Kidney (tissue), 14 donors: ENCODE data around the gene ZNF554. TPM values are rescaled to one million over a fixed set of nuclear protein-coding genes. Genes with fewer than 3 reads are reported as not detected.

Experiments
- DNase-seq, 5 donors: peaks; one replicate each; pipeline ENCODE4 v3.0.0-alpha.2; 2013 to 2020
- FAIRE-seq: peaks from 2 replicates; lab custom pipeline; 2012; peaks lifted over from hg19 to GRCh38; lab: Jason Lieb, UNC
- H3K27ac ChIP-seq, 2 donors: one replicate each; pipeline ENCODE4 v1.7.0; 2013; ENCODE audit warnings: low read depth in 2 of 2, low read length in 2 of 2, inconsistent platforms in 1 of 2
- H3K27me3 ChIP-seq: one replicate; pipeline ENCODE4 v1.7.1; 2013; ENCODE audit warnings: low read length, inconsistent platforms; ENCODE audit not compliant: control insufficient read depth, insufficient read depth
- H3K36me3 ChIP-seq, 3 donors: one replicate each; pipeline versions ENCODE4 v1.7.0 to v1.7.1; 2013; ENCODE audit warnings: low read length in 3 of 3, control low read depth in 1 of 3, inconsistent platforms in 1 of 3; ENCODE audit not compliant: insufficient read depth in 3 of 3, control insufficient read depth in 2 of 3
- H3K4me1 ChIP-seq, 3 donors: one replicate each; pipeline versions ENCODE4 v1.7.0 to v1.7.1; 2013; ENCODE audit warnings: low read length in 3 of 3, inconsistent platforms in 1 of 3, low read depth in 1 of 3; ENCODE audit not compliant: control insufficient read depth in 2 of 3, insufficient read depth in 2 of 3
- H3K4me3 ChIP-seq, 3 donors: one replicate each; pipeline versions ENCODE4 v1.7.0 to v1.8.1; 2013; ENCODE audit warnings: low read length in 3 of 3, control low read depth in 1 of 3, inconsistent platforms in 1 of 3
- H3K9ac ChIP-seq, 3 donors: one replicate each; pipeline versions ENCODE4 v1.7.0 to v1.7.1; 2013; ENCODE audit warnings: low read length in 3 of 3, control low read depth in 1 of 3, inconsistent platforms in 1 of 3
- H3K9me3 ChIP-seq, 3 donors: one replicate each; pipeline versions ENCODE4 v1.7.0 to v1.7.1; 2013; ENCODE audit warnings: low read length in 3 of 3, control low read depth in 1 of 3, inconsistent platforms in 1 of 3; ENCODE audit not compliant: control insufficient read depth in 2 of 3, insufficient read depth in 1 of 3
- intact Hi-C: fragments of 100-400 bp; cut with DNase I; formaldehyde crosslinking; loops from one replicate; pipeline ENCODE4 v1.11.1; 2022
- polyA plus RNA-seq: library from polyadenylated mRNA; stranded (reverse); fragments of 350-450 nt; fragmentation: Illumina TruSeq; extraction: RNeasy Lipid Tissue Mini Kit (QIAGEN cat#74804); gene quantifications from one replicate; pipeline ENCODE4 v1.2.3, GENCODE V29; 2014; ENCODE audit warnings: low read depth, low replicate concordance; ENCODE audit not compliant: insufficient read depth
- total RNA-seq: library from RNA; stranded (reverse); fragmentation: NEBNext Ultra II Directional; extraction: Animal tissue kit (Norgen Biotek cat#: 25700); gene quantifications from one replicate; pipeline ENCODE4 v1.2.1, GENCODE V29; 2021
- TF ChIP-seq, protein P1 (sequence below): IDR thresholded peaks from 3 replicates; pipeline ENCODE4 v1.5.1; 2012; ENCODE audit warnings: mild to moderate bottlenecking, moderate library complexity, borderline replicate concordance; ENCODE audit not compliant: insufficient read depth; ENCODE audit errors: extremely low read depth
- donor health status: control.
- donor health status: control.
- donor health status: control.
- donor health status: control.
- donor health status: control.
- donor health status: DM: yes; HTN: yes; CAD: no.
- donor health status: Normal renal cell carcinoma (clear cell type).

Gene ZNF554
- total and polyA plus RNA-seq, 2 donors from 2014 or later = 3.6 to 6.9 TPM

DNA sequence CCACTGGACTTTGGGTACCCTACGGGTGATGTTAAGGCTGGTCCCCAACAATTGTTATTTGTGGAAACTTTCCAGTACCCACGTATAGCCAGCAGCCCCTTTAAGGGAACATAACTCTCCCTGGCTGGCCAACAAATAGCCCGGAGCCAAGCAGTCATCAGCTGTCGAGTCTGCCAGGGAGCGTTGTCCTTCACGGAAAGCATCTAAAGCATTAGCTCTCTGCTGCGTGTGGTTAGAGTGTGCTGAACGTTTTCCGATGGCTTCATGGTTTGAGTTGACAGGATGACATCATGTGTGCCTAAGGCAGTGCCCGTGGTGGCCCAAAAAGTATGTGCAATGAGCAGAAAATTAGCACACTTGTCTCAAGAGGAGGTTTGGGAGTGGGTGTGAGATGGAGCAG lies 44.1 kb downstream of the ZNF554 start:
- Histone ChIP-seq H3K27me3 (no peaks in the 10 kb centered on the region), H3K9me3 (peaks cover 0 to 9% (median 0%) of the 10 kb centered on the region in 3 donors), H3K9ac (no peak overlapping the region), H3K27ac (no peak overlapping the region), H3K4me3 (no peak overlapping the region), H3K36me3 (no peaks in the 10 kb centered on the region), H3K4me1 (peaks cover 0 to 2% (median 0%) of the 10 kb centered on the region in 3 donors)
- no peak for FAIRE-seq
- intact Hi-C loops = no loop called here
- no peak for DNase-seq
- TF ChIP-seq, protein P1, sequence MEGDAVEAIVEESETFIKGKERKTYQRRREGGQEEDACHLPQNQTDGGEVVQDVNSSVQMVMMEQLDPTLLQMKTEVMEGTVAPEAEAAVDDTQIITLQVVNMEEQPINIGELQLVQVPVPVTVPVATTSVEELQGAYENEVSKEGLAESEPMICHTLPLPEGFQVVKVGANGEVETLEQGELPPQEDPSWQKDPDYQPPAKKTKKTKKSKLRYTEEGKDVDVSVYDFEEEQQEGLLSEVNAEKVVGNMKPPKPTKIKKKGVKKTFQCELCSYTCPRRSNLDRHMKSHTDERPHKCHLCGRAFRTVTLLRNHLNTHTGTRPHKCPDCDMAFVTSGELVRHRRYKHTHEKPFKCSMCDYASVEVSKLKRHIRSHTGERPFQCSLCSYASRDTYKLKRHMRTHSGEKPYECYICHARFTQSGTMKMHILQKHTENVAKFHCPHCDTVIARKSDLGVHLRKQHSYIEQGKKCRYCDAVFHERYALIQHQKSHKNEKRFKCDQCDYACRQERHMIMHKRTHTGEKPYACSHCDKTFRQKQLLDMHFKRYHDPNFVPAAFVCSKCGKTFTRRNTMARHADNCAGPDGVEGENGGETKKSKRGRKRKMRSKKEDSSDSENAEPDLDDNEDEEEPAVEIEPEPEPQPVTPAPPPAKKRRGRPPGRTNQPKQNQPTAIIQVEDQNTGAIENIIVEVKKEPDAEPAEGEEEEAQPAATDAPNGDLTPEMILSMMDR = no peak

DNA sequence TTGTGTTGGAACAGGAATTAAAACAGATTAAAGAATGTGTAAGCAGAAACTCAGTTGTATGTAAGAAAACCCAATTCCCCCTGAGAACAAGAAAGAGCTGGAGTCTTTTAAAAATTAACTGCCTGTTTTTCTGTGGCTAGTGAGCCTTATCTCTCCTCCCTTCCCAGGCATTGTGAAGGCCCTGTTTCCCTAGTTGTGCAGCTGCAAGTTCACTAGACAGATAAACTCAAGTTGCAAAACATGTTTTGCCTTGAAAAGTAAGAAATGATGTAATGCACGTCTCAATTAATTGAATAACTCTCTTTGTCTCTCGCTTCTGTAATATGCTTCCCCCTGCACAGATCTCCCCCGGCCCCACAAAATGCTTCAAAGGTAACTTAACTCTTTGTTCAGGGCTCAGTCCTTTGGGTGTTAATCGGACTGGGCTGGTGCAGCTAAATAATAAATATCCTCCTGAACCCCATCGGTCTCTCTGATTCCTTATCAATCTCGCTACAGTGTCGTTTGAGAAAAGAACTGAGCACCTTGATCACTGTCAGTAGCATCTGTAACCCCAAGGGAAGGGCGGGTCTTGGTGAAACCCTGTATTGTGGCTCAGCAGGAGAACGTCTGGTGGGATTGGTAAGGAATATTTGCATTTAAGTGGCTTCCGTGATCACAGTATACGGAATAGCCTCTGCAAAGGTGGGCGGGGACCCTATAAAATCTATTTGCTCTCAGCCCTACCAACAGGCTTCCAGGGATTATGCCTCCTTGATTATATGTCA lies 45.8 kb downstream of the ZNF554 start:
- no peaks in the 10 kb centered on the region for H3K36me3 ChIP-seq
- no peak for FAIRE-seq
- H3K27me3 ChIP-seq = no peaks in the 10 kb centered on the region
- H3K27ac ChIP-seq = peak overlapping the region; percentile 3 to 30
- no peak overlapping the region for H3K4me3 ChIP-seq
- peaks cover 0 to 2% (median 0%) of the 10 kb centered on the region in 3 donors for H3K4me1 ChIP-seq
- peak in 2 of 5 donors; percentile 42 to 53 for DNase-seq
- no peaks in the 10 kb centered on the region for H3K9me3 ChIP-seq
- intact Hi-C loops = no loop called here
- H3K9ac ChIP-seq = no peak overlapping the region
- TF ChIP-seq, protein P1 = no peak

DNA sequence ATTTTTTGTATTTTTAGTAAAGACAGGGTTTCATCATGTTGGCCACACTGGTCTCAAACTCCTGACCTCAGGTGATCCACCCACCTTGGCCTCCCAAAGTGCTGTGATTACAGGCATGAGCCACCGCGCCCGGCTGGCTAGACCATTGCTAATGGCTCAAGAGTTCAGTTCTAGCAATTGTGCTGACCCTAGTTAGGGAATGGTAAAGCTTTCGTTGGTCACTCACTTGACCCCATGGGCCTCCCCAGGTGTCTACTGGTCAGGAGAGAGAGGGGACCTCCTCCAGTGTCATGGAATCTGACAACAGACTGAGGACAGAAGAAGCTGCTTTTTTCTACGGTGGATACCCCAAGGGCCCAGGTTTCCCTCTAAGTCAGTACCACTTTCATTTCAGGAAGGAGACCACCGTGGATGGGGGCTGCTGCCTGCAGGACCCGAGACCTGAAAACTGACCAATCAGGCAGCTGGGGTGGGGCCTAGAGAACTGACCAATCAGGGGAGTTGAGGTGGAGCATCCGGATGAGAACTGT lies 46.9 kb downstream of the ZNF554 start:
- no peak for DNase-seq
- Histone ChIP-seq H3K27ac (no peak overlapping the region), H3K4me3 (peak overlapping the region in 1 of 3 donors; percentile 64), H3K9ac (no peak overlapping the region), H3K9me3 (no peaks in the 10 kb centered on the region), H3K4me1 (peaks cover 0 to 2% (median 0%) of the 10 kb centered on the region in 3 donors), H3K27me3 (no peaks in the 10 kb centered on the region), H3K36me3 (no peaks in the 10 kb centered on the region)
- TF ChIP-seq, protein P1 = no peak
- intact Hi-C loops = no loop called here
- no peak for FAIRE-seq
